ENCODE results near the gene CNRIP1. TPM values are rescaled to one million over a fixed set of nuclear protein-coding genes. Genes with fewer than 3 reads are reported as not detected.

The CNRIP1 gene
- total RNA-seq, 1 donor from 2014 or later, result not detected

- intact Hi-C loops (cut with micrococcal nuclease), result loop anchor here (1.0 to 5.0 kb wide), 6 partner anchors 190 to 855 kb away; partner anchors contain the start of genes APLF, ETAA1 and FBXO48
Observed at GRCh38 chr2:68252400-68253218, 67.1 kb downstream of the CNRIP1 start, which contains the start of gene PPP3R1. TSS of gene PPP3R1 (minus strand) at chr2:68252532. CDS start at chr2:68252127, 405 bp downstream.

GRCh38 chr2:68251855-68252399 is 67.8 kb downstream of the CNRIP1 start:
- intact Hi-C loops (cut with micrococcal nuclease), result loop anchor here (1.0 to 5.0 kb wide), 8 partner anchors 49 to 855 kb away; partner anchors contain the start of genes APLF, ETAA1, FBXO48 and PNO1

GRCh38 chr2:68251187-68251854 is 68.4 kb downstream of the CNRIP1 start:
- intact Hi-C loops (cut with micrococcal nuclease), result loop anchor here (1.0 to 5.0 kb wide), 6 partner anchors 48 to 854 kb away; partner anchors contain the start of genes ETAA1 and PNO1

GRCh38 chr2:68250652-68251186 is 69.0 kb downstream of the CNRIP1 start:
- intact Hi-C loops (cut with micrococcal nuclease), result loop anchor here (1.0 to 5.0 kb wide), 6 partner anchors 47 to 853 kb away; partner anchors contain the start of genes ETAA1 and PNO1

- intact Hi-C loops (cut with micrococcal nuclease), result loop anchor here (5.0 kb wide), 4 partner anchors 192 to 853 kb away; partner anchors contain the start of gene ETAA1
Observed at GRCh38 chr2:68250196-68250595, 69.6 kb downstream of the CNRIP1 start.

GRCh38 chr2:68248806-68249205 is 70.9 kb downstream of the CNRIP1 start:
- intact Hi-C loops (cut with micrococcal nuclease), result no loop called here

- intact Hi-C loops (cut with micrococcal nuclease), result no loop called here
Observed at GRCh38 chr2:68248361-68248760, 71.4 kb downstream of the CNRIP1 start.

- intact Hi-C loops (cut with micrococcal nuclease), result no loop called here
Observed at GRCh38 chr2:68246396-68246795, 73.4 kb downstream of the CNRIP1 start.

- intact Hi-C loops (cut with micrococcal nuclease), result no loop called here
Observed at GRCh38 chr2:68245672-68246071, 74.1 kb downstream of the CNRIP1 start.

- intact Hi-C loops (cut with micrococcal nuclease), result no loop called here
Observed at GRCh38 chr2:68245066-68245465, 74.7 kb downstream of the CNRIP1 start.

GRCh38 chr2:68244456-68244855 is 75.3 kb downstream of the CNRIP1 start:
- intact Hi-C loops (cut with micrococcal nuclease), result no loop called here

Other genes with a start within 250 kb of the CNRIP1 start
- 16.1 and 18.4 TPM in 2 replicates for gene PNO1, start 162.1 kb downstream of the CNRIP1 start, total RNA-seq
- gene PPP3R1, start 67.4 kb downstream of the CNRIP1 start, total RNA-seq, result 74.9 and 78.2 TPM in 2 replicates
- 0.86 and 1.1 TPM in 2 replicates for gene PLEK, start 45.3 kb upstream of the CNRIP1 start, total RNA-seq
- gene FBXO48, start 147.3 kb upstream of the CNRIP1 start, total RNA-seq, result 1.9 and 2.2 TPM in 2 replicates
- 2.6 and 2.9 TPM in 2 replicates for gene APLF, start 147.6 kb upstream of the CNRIP1 start, total RNA-seq